Measurements from ENCODE around the gene ITGA11.

The ITGA11 gene

DNA sequence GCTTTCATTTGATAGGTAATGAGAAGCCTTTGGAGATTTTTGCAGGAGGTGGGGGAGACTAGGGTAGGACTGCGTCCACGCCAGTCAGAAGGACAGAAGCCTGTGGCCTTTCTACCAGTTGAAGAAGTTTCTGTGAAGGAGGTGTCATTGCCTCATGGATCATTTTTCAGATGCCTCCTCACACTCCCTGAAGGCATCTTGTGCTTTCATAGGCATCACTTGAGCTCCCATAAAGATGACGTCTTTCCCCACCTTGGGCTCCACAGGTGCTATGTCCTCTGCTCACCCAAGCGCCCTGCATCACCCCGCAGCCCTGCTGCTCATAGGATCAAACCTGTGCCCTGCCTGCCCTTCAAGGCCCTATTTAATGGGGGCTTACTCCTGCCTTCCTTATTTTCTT is 7.5 kb upstream of the ITGA11 start:
- H3K79me2 ChIP-seq (ENCODE audit: insufficient read depth, low read length): no peaks in the 10 kb centered on the region
- no peak overlapping the region for H3K9ac ChIP-seq (ENCODE audit: low read length)
- H3K36me3 ChIP-seq (ENCODE audit: insufficient read depth, low read length): no peaks in the 10 kb centered on the region
- H3K4me1 ChIP-seq (ENCODE audit: insufficient read depth, low read length, severe bottlenecking): no peaks in the 10 kb centered on the region
- H3K27me3 ChIP-seq (ENCODE audit: insufficient read depth, low read length): peaks cover 7% of the 10 kb centered on the region; the same call in 1 of the 2 replicates
- no peaks in the 10 kb centered on the region for H3K9me2 ChIP-seq (ENCODE audit: low read depth, low read length)
- H3K9me3 ChIP-seq (ENCODE audit: low read length): no peaks in the 10 kb centered on the region
- H4K20me1 ChIP-seq (ENCODE audit: insufficient read depth, low read length): no peaks in the 10 kb centered on the region
- H3K4me2 ChIP-seq (ENCODE audit: low read length): no peak overlapping the region
- H2AFZ ChIP-seq (ENCODE audit: low read length): no peak overlapping the region
- no peaks in the 10 kb centered on the region for H3F3A ChIP-seq (ENCODE audit: insufficient read depth, low read length)
- no peak overlapping the region for H3K27ac ChIP-seq (ENCODE audit: low read depth, low read length, poor library complexity, severe bottlenecking)
- H3K4me3 ChIP-seq (ENCODE audit: low read depth, low read length, poor library complexity, severe bottlenecking): no peak overlapping the region
- TF ChIP-seq, protein P1, sequence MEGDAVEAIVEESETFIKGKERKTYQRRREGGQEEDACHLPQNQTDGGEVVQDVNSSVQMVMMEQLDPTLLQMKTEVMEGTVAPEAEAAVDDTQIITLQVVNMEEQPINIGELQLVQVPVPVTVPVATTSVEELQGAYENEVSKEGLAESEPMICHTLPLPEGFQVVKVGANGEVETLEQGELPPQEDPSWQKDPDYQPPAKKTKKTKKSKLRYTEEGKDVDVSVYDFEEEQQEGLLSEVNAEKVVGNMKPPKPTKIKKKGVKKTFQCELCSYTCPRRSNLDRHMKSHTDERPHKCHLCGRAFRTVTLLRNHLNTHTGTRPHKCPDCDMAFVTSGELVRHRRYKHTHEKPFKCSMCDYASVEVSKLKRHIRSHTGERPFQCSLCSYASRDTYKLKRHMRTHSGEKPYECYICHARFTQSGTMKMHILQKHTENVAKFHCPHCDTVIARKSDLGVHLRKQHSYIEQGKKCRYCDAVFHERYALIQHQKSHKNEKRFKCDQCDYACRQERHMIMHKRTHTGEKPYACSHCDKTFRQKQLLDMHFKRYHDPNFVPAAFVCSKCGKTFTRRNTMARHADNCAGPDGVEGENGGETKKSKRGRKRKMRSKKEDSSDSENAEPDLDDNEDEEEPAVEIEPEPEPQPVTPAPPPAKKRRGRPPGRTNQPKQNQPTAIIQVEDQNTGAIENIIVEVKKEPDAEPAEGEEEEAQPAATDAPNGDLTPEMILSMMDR (IDR thresholded peaks at IDR 0.05; ENCODE audit: low read length): no peak
- TF ChIP-seq EZH2 (IDR thresholded peaks at IDR 0.05; ENCODE audit: borderline replicate concordance, low read length): no peak

GRCh38 chr15:68436680-68437079 is 4.7 kb upstream of the ITGA11 start:
- TF ChIP-seq EZH2 (IDR thresholded peaks at IDR 0.05; ENCODE audit: borderline replicate concordance, low read length): no peak
- TF ChIP-seq, protein P1 (IDR thresholded peaks at IDR 0.05; ENCODE audit: low read length): no peak
- Histone ChIP-seq H2AFZ (ENCODE audit: low read length) (no peak overlapping the region), H3K36me3 (ENCODE audit: insufficient read depth, low read length) (no peaks in the 10 kb centered on the region), H3K27me3 (ENCODE audit: insufficient read depth, low read length) (peaks cover 7% of the 10 kb centered on the region; the same call in 1 of the 2 replicates), H3F3A (ENCODE audit: insufficient read depth, low read length) (no peaks in the 10 kb centered on the region), H3K4me3 (ENCODE audit: low read depth, low read length, poor library complexity, severe bottlenecking) (no peak overlapping the region), H4K20me1 (ENCODE audit: insufficient read depth, low read length) (no peaks in the 10 kb centered on the region), H3K27ac (ENCODE audit: low read depth, low read length, poor library complexity, severe bottlenecking) (no peak overlapping the region), H3K79me2 (ENCODE audit: insufficient read depth, low read length) (no peaks in the 10 kb centered on the region), H3K9ac (ENCODE audit: low read length) (no peak overlapping the region), H3K4me1 (ENCODE audit: insufficient read depth, low read length, severe bottlenecking) (no peaks in the 10 kb centered on the region), H3K9me3 (ENCODE audit: low read length) (no peaks in the 10 kb centered on the region), H3K9me2 (ENCODE audit: low read depth, low read length) (no peaks in the 10 kb centered on the region), H3K4me2 (ENCODE audit: low read length) (no peak overlapping the region)

DNA sequence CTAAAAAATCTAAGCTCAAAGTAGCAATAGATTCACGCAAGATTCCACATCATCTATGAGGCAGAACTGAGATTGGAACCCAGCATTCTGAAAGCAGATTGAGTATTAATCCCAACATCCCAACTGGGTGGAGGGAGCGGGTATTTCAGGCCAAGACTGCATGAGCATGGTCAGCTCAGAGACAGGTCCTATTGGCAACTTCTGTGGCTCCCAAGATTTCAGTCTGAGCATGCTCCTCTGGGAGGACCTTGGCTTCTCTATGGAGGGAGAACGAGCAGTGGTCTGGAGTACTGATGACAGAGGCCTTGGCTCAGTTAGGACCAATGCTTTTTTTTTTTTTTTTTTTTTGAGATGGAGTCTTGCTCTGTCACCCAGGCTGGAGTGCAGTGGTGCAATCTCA is 4.0 kb upstream of the ITGA11 start:
- H2AFZ ChIP-seq (ENCODE audit: low read length): no peak overlapping the region
- H3K27ac ChIP-seq (ENCODE audit: low read depth, low read length, poor library complexity, severe bottlenecking): no peak overlapping the region
- 0 out of 2 replicates have a peak, but pooled peaks cover under 1% of the 10 kb centered on the region for H3K27me3 ChIP-seq (ENCODE audit: insufficient read depth, low read length)
- no peak overlapping the region for H3K9ac ChIP-seq (ENCODE audit: low read length)
- no peak overlapping the region for H3K4me2 ChIP-seq (ENCODE audit: low read length)
- no peak for TF ChIP-seq EZH2 (IDR thresholded peaks at IDR 0.05; ENCODE audit: borderline replicate concordance, low read length)
- TF ChIP-seq, protein P1 (IDR thresholded peaks at IDR 0.05; ENCODE audit: low read length): no peak
- H4K20me1 ChIP-seq (ENCODE audit: insufficient read depth, low read length): no peaks in the 10 kb centered on the region
- H3K9me3 ChIP-seq (ENCODE audit: low read length): no peaks in the 10 kb centered on the region
- no peak overlapping the region for H3K4me3 ChIP-seq (ENCODE audit: low read depth, low read length, poor library complexity, severe bottlenecking)
- no peaks in the 10 kb centered on the region for H3K9me2 ChIP-seq (ENCODE audit: low read depth, low read length)
- H3K36me3 ChIP-seq (ENCODE audit: insufficient read depth, low read length): no peaks in the 10 kb centered on the region
- H3F3A ChIP-seq (ENCODE audit: insufficient read depth, low read length): no peaks in the 10 kb centered on the region
- no peaks in the 10 kb centered on the region for H3K4me1 ChIP-seq (ENCODE audit: insufficient read depth, low read length, severe bottlenecking)
- H3K79me2 ChIP-seq (ENCODE audit: insufficient read depth, low read length): no peaks in the 10 kb centered on the region

All from OCI-LY1 (cell line).